ENCODE measurements around the gene SIGMAR1.

Gene SIGMAR1

GRCh38 chr9:34624475-34625185, 13.0 kb downstream of the SIGMAR1 start:
- no peak for DNase-seq (ENCODE audit: low read depth)
- TF ChIP-seq, protein P1, sequence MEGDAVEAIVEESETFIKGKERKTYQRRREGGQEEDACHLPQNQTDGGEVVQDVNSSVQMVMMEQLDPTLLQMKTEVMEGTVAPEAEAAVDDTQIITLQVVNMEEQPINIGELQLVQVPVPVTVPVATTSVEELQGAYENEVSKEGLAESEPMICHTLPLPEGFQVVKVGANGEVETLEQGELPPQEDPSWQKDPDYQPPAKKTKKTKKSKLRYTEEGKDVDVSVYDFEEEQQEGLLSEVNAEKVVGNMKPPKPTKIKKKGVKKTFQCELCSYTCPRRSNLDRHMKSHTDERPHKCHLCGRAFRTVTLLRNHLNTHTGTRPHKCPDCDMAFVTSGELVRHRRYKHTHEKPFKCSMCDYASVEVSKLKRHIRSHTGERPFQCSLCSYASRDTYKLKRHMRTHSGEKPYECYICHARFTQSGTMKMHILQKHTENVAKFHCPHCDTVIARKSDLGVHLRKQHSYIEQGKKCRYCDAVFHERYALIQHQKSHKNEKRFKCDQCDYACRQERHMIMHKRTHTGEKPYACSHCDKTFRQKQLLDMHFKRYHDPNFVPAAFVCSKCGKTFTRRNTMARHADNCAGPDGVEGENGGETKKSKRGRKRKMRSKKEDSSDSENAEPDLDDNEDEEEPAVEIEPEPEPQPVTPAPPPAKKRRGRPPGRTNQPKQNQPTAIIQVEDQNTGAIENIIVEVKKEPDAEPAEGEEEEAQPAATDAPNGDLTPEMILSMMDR (IDR thresholded peaks at IDR 0.05; ENCODE audit: insufficient read depth, low read depth, low read length, missing control alignments) = no peak
- H3K4me3 ChIP-seq (ENCODE audit: low read length) = no peak overlapping the region

GRCh38 chr9:34623374-34624235, 14.0 kb downstream of the SIGMAR1 start:
- no peak for DNase-seq (ENCODE audit: low read depth)
- H3K4me3 ChIP-seq (ENCODE audit: low read length) = no peak overlapping the region
- TF ChIP-seq, protein P1 (IDR thresholded peaks at IDR 0.05; ENCODE audit: insufficient read depth, low read depth, low read length, missing control alignments) = no peak

GRCh38 chr9:34620061-34620994, 17.3 kb downstream of the SIGMAR1 start, which contains the start of gene DCTN3:
Gene DCTN3, minus strand, starts transcription at chr9:34620495. Its CDS starts 31 bp downstream, at chr9:34620464.
- peak; percentile 95 for DNase-seq (ENCODE audit: low read depth)
- H3K4me3 ChIP-seq (ENCODE audit: low read length) = peak within 1 kb of the TSS; percentile 94
- TF ChIP-seq, protein P1 (IDR thresholded peaks at IDR 0.05; ENCODE audit: insufficient read depth, low read depth, low read length, missing control alignments) = no peak

DNA sequence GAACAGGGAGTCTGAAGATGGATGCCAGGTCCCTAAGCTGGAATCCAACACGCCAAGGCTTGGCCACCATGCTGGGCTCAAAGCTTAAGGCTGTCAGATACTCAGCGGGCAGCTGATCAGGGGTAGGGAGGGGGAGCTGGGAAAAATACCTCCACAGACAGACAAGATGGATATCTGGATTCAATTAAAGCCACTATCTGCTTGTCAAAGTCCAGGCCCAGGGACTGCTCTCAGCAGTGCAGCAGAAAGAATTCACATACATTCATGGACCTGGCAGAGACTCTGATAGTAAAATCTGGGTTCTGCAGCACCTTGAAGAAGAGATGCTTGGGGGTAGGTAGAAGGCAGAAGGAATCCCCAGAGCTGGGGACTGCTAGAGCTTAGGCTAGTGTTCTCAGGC, 22.5 kb downstream of the SIGMAR1 start:
- no peak for DNase-seq (ENCODE audit: low read depth)

GRCh38 chr9:34612788-34613390, 24.7 kb downstream of the SIGMAR1 start:
- TF ChIP-seq, protein P1 (IDR thresholded peaks at IDR 0.05; ENCODE audit: insufficient read depth, low read depth, low read length, missing control alignments) = peak; percentile 86
- DNase-seq (ENCODE audit: low read depth) = peak; percentile 86
- peak overlapping the region; percentile 91 for H3K4me3 ChIP-seq (ENCODE audit: low read length)

More for the DNA sequence above, 22.5 kb downstream of the SIGMAR1 start:
- TF ChIP-seq, protein P1 (IDR thresholded peaks at IDR 0.05; ENCODE audit: insufficient read depth, low read depth, low read length, missing control alignments) = no peak
- no peak overlapping the region for H3K4me3 ChIP-seq (ENCODE audit: low read length)

Data from epithelial cell of esophagus (primary cell).